Caco-2 (cell line): Measurements from ENCODE around the gene CITED2. TPM values are rescaled to one million over a fixed set of nuclear protein-coding genes. Genes with fewer than 3 reads are reported as not detected.

ENCODE experiments used
- BruUV-seq: library from RNA; stranded (reverse); fragments of 400-500 nt; replicated peaks from 2 replicates; lab custom pipeline; 2021; lab: Mats Ljungman, UMichigan
- CTCF ChIA-PET: fragments of 300-600 bp; sonication (Branson Sonifier 250); formaldehyde crosslinking; loops from one replicate; lab custom pipeline; 2022; ENCODE audit warnings: antibody characterized with exemption; lab: Charles Lee
- POLR2A ChIA-PET: fragments of 300-600 bp; sonication (Branson Sonifier 250); formaldehyde crosslinking; loops from one replicate; lab custom pipeline; 2022; ENCODE audit warnings: antibody characterized with exemption; lab: Charles Lee
- DNase-seq, 2 experiments: peaks; one replicate each; pipeline versions ENCODE4 v3.0.0 to v3.0.0-alpha.2; 2020 to 2022
- H3K27me3 ChIP-seq: replicated peaks from 2 replicates; pipeline ENCODE4 v1.6.0; 2011; ENCODE audit warnings: low read length; ENCODE audit not compliant: control insufficient read depth, insufficient read depth
- H3K36me3 ChIP-seq: 2 replicates; pipeline ENCODE4 v1.5.1; 2011; ENCODE audit warnings: low read length; ENCODE audit not compliant: control insufficient read depth, insufficient read depth
- H3K4me1 ChIP-seq: fragments of 250-450 bp; sonication (Bioruptor Pico); 2 replicates; pipeline ENCODE4 v1.5.1; 2020; ENCODE audit warnings: mild to moderate bottlenecking
- H3K4me3 ChIP-seq: 2 replicates; pipeline ENCODE4 v1.5.1; 2011; ENCODE audit warnings: low read depth, mild to moderate bottlenecking, control low read depth, low read length
- H3K9me3 ChIP-seq: fragments of 250-450 bp; sonication (Bioruptor Pico); 2 replicates; pipeline ENCODE4 v1.5.1; 2020; ENCODE audit warnings: mild to moderate bottlenecking, moderate library complexity
- H3K27ac Mint-ChIP-seq: one replicate; pipeline ENCODE4 v1.8.0; 2022; ENCODE audit warnings: mixed read lengths; ENCODE audit not compliant: unreplicated experiment
- H3K27me3 Mint-ChIP-seq: one replicate; pipeline ENCODE4 v1.8.0; 2022; ENCODE audit warnings: mixed read lengths; ENCODE audit not compliant: insufficient read depth, unreplicated experiment
- H3K36me3 Mint-ChIP-seq: one replicate; pipeline ENCODE4 v1.8.0; 2022; ENCODE audit warnings: mild to moderate bottlenecking, mixed read lengths; ENCODE audit not compliant: insufficient read depth, unreplicated experiment
- H3K4me1 Mint-ChIP-seq: one replicate; pipeline ENCODE4 v1.8.0; 2022; ENCODE audit warnings: low read depth, mixed read lengths; ENCODE audit not compliant: unreplicated experiment
- H3K4me3 Mint-ChIP-seq: one replicate; pipeline ENCODE4 v1.8.0; 2022; ENCODE audit warnings: mild to moderate bottlenecking, moderate library complexity, mixed read lengths; ENCODE audit not compliant: unreplicated experiment
- H3K9me3 Mint-ChIP-seq: one replicate; pipeline ENCODE4 v1.8.0; 2022; ENCODE audit warnings: mixed read lengths; ENCODE audit not compliant: unreplicated experiment
- intact Hi-C: fragments of 100-400 bp; cut with micrococcal nuclease; formaldehyde crosslinking; loops from one replicate; pipeline ENCODE4 v1.10.0; 2022; ENCODE audit not compliant: unreplicated experiment
- total RNA-seq: library from RNA; stranded (reverse); gene quantifications from 2 replicates; pipeline ENCODE4 v1.2.3, GENCODE V29; 2022
- TF ChIP-seq, protein P1 (sequence below), 2 experiments: fragments of 200-600 bp in 1 of 2; IDR thresholded peaks; 1 replicate in 1 of 2; 2 replicates in 1 of 2; pipeline versions ENCODE4 v1.5.1 to v1.8.0; 2011 to 2022; ENCODE audit warnings: antibody characterized with exemption in 1 of 2, control low read depth in 1 of 2, inconsistent platforms in 1 of 2, low read depth in 1 of 2, low read length in 1 of 2, mild to moderate bottlenecking in 1 of 2, moderate library complexity in 1 of 2; ENCODE audit not compliant: insufficient read depth in 1 of 2, severe bottlenecking in 1 of 2, unreplicated experiment in 1 of 2

Gene CITED2
- total RNA-seq, 1 experiment from 2014 or later, result 78.0 TPM

DNA sequence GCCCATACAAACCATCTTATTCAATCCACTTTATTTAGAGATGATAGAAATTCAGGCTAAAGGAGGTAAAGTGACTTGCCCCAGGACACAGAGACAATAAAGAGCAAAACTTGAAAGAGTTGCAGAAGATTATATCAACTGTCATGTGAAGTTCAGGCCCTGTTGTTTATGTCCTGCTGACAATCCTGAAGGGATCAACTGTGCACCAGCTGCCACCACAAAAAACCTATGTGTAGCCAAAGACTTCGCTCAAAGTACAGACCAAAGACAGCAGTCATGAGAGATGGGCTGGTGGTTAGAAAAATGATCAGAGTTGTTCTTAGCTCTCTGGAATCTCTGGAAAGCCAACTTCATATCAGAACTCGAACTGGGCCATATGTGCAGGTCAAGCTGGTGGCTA lies 16.0 kb upstream of the CITED2 start:
- peaks cover 38% of the 10 kb centered on the region for H3K4me1 Mint-ChIP-seq
- Histone ChIP-seq H3K36me3 (no peaks in the 10 kb centered on the region), H3K4me1 (peaks cover 66% of the 10 kb centered on the region), H3K9me3 (no peaks in the 10 kb centered on the region), H3K4me3 (no peak overlapping the region), H3K27me3 (no peaks in the 10 kb centered on the region)
- ChIA-PET CTCF (interaction anchor here (0.6 kb wide), 1 partner anchor 16 kb away, joined by 3 read pairs; the partner anchor contains the start of gene CITED2), POLR2A (no interaction called here)
- no peaks in the 10 kb centered on the region for H3K36me3 Mint-ChIP-seq
- H3K27me3 Mint-ChIP-seq, result no peaks in the 10 kb centered on the region
- DNase-seq, result no peak
- TF ChIP-seq, protein P1, sequence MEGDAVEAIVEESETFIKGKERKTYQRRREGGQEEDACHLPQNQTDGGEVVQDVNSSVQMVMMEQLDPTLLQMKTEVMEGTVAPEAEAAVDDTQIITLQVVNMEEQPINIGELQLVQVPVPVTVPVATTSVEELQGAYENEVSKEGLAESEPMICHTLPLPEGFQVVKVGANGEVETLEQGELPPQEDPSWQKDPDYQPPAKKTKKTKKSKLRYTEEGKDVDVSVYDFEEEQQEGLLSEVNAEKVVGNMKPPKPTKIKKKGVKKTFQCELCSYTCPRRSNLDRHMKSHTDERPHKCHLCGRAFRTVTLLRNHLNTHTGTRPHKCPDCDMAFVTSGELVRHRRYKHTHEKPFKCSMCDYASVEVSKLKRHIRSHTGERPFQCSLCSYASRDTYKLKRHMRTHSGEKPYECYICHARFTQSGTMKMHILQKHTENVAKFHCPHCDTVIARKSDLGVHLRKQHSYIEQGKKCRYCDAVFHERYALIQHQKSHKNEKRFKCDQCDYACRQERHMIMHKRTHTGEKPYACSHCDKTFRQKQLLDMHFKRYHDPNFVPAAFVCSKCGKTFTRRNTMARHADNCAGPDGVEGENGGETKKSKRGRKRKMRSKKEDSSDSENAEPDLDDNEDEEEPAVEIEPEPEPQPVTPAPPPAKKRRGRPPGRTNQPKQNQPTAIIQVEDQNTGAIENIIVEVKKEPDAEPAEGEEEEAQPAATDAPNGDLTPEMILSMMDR (IDR thresholded peaks at IDR 0.05; ENCODE audit: insufficient read depth in 1 of 2, low read depth in 1 of 2, low read length in 1 of 2, severe bottlenecking in 1 of 2, unreplicated experiment in 1 of 2), result no peak
- BruUV-seq, result no TSS peak
- H3K4me3 Mint-ChIP-seq, result no peak overlapping the region
- H3K27ac Mint-ChIP-seq, result no peak overlapping the region
- H3K9me3 Mint-ChIP-seq, result no peaks in the 10 kb centered on the region
- intact Hi-C loops, result no loop called here

DNA sequence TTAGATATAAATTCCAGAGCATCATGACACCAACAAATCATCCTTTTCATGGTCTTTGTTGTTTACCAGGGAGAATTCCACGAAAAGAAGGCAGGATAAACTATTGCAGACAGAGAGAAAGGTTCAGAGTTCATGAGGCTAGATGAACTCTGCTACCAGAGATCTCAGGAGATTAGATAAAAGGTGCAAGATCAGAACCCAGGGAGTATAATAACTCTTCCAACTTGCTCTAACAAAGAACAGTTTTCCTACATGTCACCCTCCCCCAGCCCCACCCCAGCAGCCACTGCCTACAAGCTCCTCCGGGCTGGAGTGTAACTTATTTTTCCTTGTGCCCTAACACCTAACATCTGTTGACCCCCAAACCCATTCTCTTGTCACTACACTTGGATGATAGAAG lies 13.9 kb upstream of the CITED2 start:
- Mint-ChIP-seq H3K9me3 (no peaks in the 10 kb centered on the region), H3K27ac (peak overlapping the region; percentile 50), H3K4me1 (peaks cover 24% of the 10 kb centered on the region), H3K4me3 (no peak overlapping the region), H3K27me3 (no peaks in the 10 kb centered on the region), H3K36me3 (no peaks in the 10 kb centered on the region)
- ChIA-PET POLR2A (no interaction called here), CTCF (no interaction called here)
- H3K4me1 ChIP-seq, result peaks cover 59% of the 10 kb centered on the region
- H3K36me3 ChIP-seq, result no peaks in the 10 kb centered on the region
- intact Hi-C loops, result no loop called here
- BruUV-seq, result no TSS peak
- peak in 1 of 2 experiments; percentile 67 for DNase-seq
- H3K4me3 ChIP-seq, result no peak overlapping the region
- TF ChIP-seq, protein P1 (IDR thresholded peaks at IDR 0.05; ENCODE audit: insufficient read depth in 1 of 2, low read depth in 1 of 2, low read length in 1 of 2, severe bottlenecking in 1 of 2, unreplicated experiment in 1 of 2), result no peak
- H3K9me3 ChIP-seq, result no peaks in the 10 kb centered on the region
- H3K27me3 ChIP-seq, result no peaks in the 10 kb centered on the region

GRCh38 chr6:139386404-139386803 lies 12.0 kb upstream of the CITED2 start:
- Mint-ChIP-seq H3K36me3 (no peaks in the 10 kb centered on the region), H3K27ac (no peak overlapping the region), H3K4me1 (peaks cover 13% of the 10 kb centered on the region), H3K4me3 (no peak overlapping the region), H3K27me3 (no peaks in the 10 kb centered on the region), H3K9me3 (no peaks in the 10 kb centered on the region)
- Histone ChIP-seq H3K9me3 (no peaks in the 10 kb centered on the region), H3K4me1 (peaks cover 43% of the 10 kb centered on the region), H3K27me3 (no peaks in the 10 kb centered on the region), H3K4me3 (no peak overlapping the region), H3K36me3 (no peaks in the 10 kb centered on the region)
- ChIA-PET CTCF (no interaction called here), POLR2A (interaction anchor here (1.2 kb wide), 1 partner anchor 12 kb away, joined by 6 read pairs; the partner anchor contains the start of gene CITED2)
- no TSS peak for BruUV-seq
- intact Hi-C loops, result no loop called here
- DNase-seq, result peak in 1 of 2 experiments; percentile 42
- TF ChIP-seq, protein P1 (IDR thresholded peaks at IDR 0.05; ENCODE audit: insufficient read depth in 1 of 2, low read depth in 1 of 2, low read length in 1 of 2, severe bottlenecking in 1 of 2, unreplicated experiment in 1 of 2), result no peak
